ENCODE results near the gene MTMR3.

MTMR3 gene

GRCh38 chr22:30074147-30074546 is 191.2 kb downstream of the MTMR3 start:
- DNase-seq (ENCODE audit: insufficient read length, low spot score) = no peak
- FAIRE-seq = no peak
- TF ChIP-seq POLR2A (IDR thresholded peaks at IDR 0.05; ENCODE audit: low read depth, low read length) = no peak

GRCh38 chr22:30074994-30075393 is 192.0 kb downstream of the MTMR3 start:
- FAIRE-seq = no peak
- TF ChIP-seq POLR2A (IDR thresholded peaks at IDR 0.05; ENCODE audit: low read depth, low read length) = no peak
- DNase-seq (ENCODE audit: insufficient read length, low spot score) = no peak

- no peak for TF ChIP-seq POLR2A (IDR thresholded peaks at IDR 0.05; ENCODE audit: low read depth, low read length)
- FAIRE-seq (no peak), DNase-seq (ENCODE audit: insufficient read length, low spot score) (no peak)
These were observed 194.4 kb downstream of the MTMR3 start for GRCh38 chr22:30077279-30077880.

GRCh38 chr22:30078320-30079311 is 195.6 kb downstream of the MTMR3 start:
- FAIRE-seq = no peak

GRCh38 chr22:30079952-30080533 is 197.1 kb downstream of the MTMR3 start, which contains the start of gene HORMAD2:
Gene HORMAD2 (plus strand): TSS chr22:30080464. CDS start chr22:30093953, 13,489 bp downstream.
- FAIRE-seq (no peak), DNase-seq (ENCODE audit: insufficient read length, low spot score) (no peak)
- TF ChIP-seq POLR2A (IDR thresholded peaks at IDR 0.05; ENCODE audit: low read depth, low read length) = no peak

More at GRCh38 chr22:30078320-30079311, 195.6 kb downstream of the MTMR3 start:
- no peak for DNase-seq (ENCODE audit: insufficient read length, low spot score)
- TF ChIP-seq POLR2A (IDR thresholded peaks at IDR 0.05; ENCODE audit: low read depth, low read length) = no peak
